ENCODE results near the gene PYY. TPM values are rescaled to one million over a fixed set of nuclear protein-coding genes. Genes with fewer than 3 reads are reported as not detected.

The PYY gene
- total RNA-seq, 2 experiments from 2014 or later = not detected

GRCh38 chr17:43987131-43988021 is 33.6 kb upstream of the PYY start:
- H3K27ac Mint-ChIP-seq = no peak overlapping the region
- peaks cover 52% of the 10 kb centered on the region for H3K27me3 Mint-ChIP-seq
- POLR2A ChIA-PET = no interaction called here
- H3K9me3 Mint-ChIP-seq = no peaks in the 10 kb centered on the region
- H3K36me3 Mint-ChIP-seq = no peaks in the 10 kb centered on the region
- peaks cover 9% of the 10 kb centered on the region for H3K4me1 Mint-ChIP-seq
- DNase-seq = no peak
- H3K4me3 Mint-ChIP-seq = no peak overlapping the region
- ATAC-seq (ENCODE audit: low read depth) = no peak

- POLR2A ChIA-PET = no interaction called here
- H3K36me3 Mint-ChIP-seq = no peaks in the 10 kb centered on the region
- peaks cover 9% of the 10 kb centered on the region for H3K4me1 Mint-ChIP-seq
- ATAC-seq (ENCODE audit: low read depth) (no peak), DNase-seq (no peak)
- H3K9me3 Mint-ChIP-seq = no peaks in the 10 kb centered on the region
- H3K27me3 Mint-ChIP-seq = peaks cover 60% of the 10 kb centered on the region
- no peak overlapping the region for H3K27ac Mint-ChIP-seq
- H3K4me3 Mint-ChIP-seq = no peak overlapping the region
Measured at GRCh38 chr17:43986225-43986981, 32.7 kb upstream of the PYY start.

GRCh38 chr17:43984521-43984920 is 30.8 kb upstream of the PYY start:
- H3K27me3 Mint-ChIP-seq = peaks cover 69% of the 10 kb centered on the region
- DNase-seq (no peak), ATAC-seq (ENCODE audit: low read depth) (no peak)
- H3K36me3 Mint-ChIP-seq = no peaks in the 10 kb centered on the region
- no peak overlapping the region for H3K27ac Mint-ChIP-seq
- H3K4me3 Mint-ChIP-seq = no peak overlapping the region
- POLR2A ChIA-PET = no interaction called here
- no peaks in the 10 kb centered on the region for H3K9me3 Mint-ChIP-seq
- H3K4me1 Mint-ChIP-seq = peaks cover 9% of the 10 kb centered on the region

- Mint-ChIP-seq H3K36me3 (no peaks in the 10 kb centered on the region), H3K27me3 (peaks cover 70% of the 10 kb centered on the region), H3K4me3 (peak overlapping the region; percentile 48), H3K27ac (no peak overlapping the region), H3K9me3 (no peaks in the 10 kb centered on the region), H3K4me1 (peaks cover 9% of the 10 kb centered on the region)
- peak; percentile 48 for DNase-seq
- peak; percentile 49 for ATAC-seq (ENCODE audit: low read depth)
- POLR2A ChIA-PET = no interaction called here
Measured at GRCh38 chr17:43983515-43984411, 30.0 kb upstream of the PYY start.

- no peaks in the 10 kb centered on the region for H3K9me3 Mint-ChIP-seq
- H3K27ac Mint-ChIP-seq = no peak overlapping the region
- POLR2A ChIA-PET = no interaction called here
- H3K4me3 Mint-ChIP-seq = peak overlapping the region; percentile 48
- peaks cover 71% of the 10 kb centered on the region for H3K27me3 Mint-ChIP-seq
- no peaks in the 10 kb centered on the region for H3K36me3 Mint-ChIP-seq
- H3K4me1 Mint-ChIP-seq = peaks cover 9% of the 10 kb centered on the region
- ATAC-seq (ENCODE audit: low read depth) (no peak), DNase-seq (no peak)
Measured at GRCh38 chr17:43983196-43983514, 29.4 kb upstream of the PYY start.

GRCh38 chr17:43982171-43982570 is 28.4 kb upstream of the PYY start:
- Mint-ChIP-seq H3K4me3 (no peak overlapping the region), H3K27me3 (peaks cover 63% of the 10 kb centered on the region), H3K9me3 (no peaks in the 10 kb centered on the region), H3K4me1 (peaks cover 9% of the 10 kb centered on the region), H3K27ac (no peak overlapping the region), H3K36me3 (no peaks in the 10 kb centered on the region)
- ATAC-seq (ENCODE audit: low read depth) = no peak
- POLR2A ChIA-PET = no interaction called here
- no peak for DNase-seq

GRCh38 chr17:43979671-43980070 is 25.9 kb upstream of the PYY start:
- H3K36me3 Mint-ChIP-seq = no peaks in the 10 kb centered on the region
- DNase-seq (no peak), ATAC-seq (ENCODE audit: low read depth) (no peak)
- no peaks in the 10 kb centered on the region for H3K4me1 Mint-ChIP-seq
- H3K9me3 Mint-ChIP-seq = no peaks in the 10 kb centered on the region
- H3K27ac Mint-ChIP-seq = no peak overlapping the region
- no peak overlapping the region for H3K4me3 Mint-ChIP-seq
- POLR2A ChIA-PET = interaction anchor here (0.7 kb wide), 1 partner anchor 76 kb away, joined by 4 read pairs; no protein-coding TSS in a partner anchor
- peaks cover 47% of the 10 kb centered on the region for H3K27me3 Mint-ChIP-seq

GRCh38 chr17:43979011-43979410 is 25.3 kb upstream of the PYY start:
- ATAC-seq (ENCODE audit: low read depth) = no peak
- POLR2A ChIA-PET = interaction anchor here (0.7 kb wide), 1 partner anchor 76 kb away, joined by 4 read pairs; no protein-coding TSS in a partner anchor
- H3K4me3 Mint-ChIP-seq = no peak overlapping the region
- no peaks in the 10 kb centered on the region for H3K36me3 Mint-ChIP-seq
- H3K4me1 Mint-ChIP-seq = no peaks in the 10 kb centered on the region
- no peaks in the 10 kb centered on the region for H3K9me3 Mint-ChIP-seq
- no peak for DNase-seq
- H3K27me3 Mint-ChIP-seq = peaks cover 43% of the 10 kb centered on the region
- no peak overlapping the region for H3K27ac Mint-ChIP-seq

- POLR2A ChIA-PET = no interaction called here
- Mint-ChIP-seq H3K27me3 (peaks cover 40% of the 10 kb centered on the region), H3K27ac (no peak overlapping the region), H3K9me3 (no peaks in the 10 kb centered on the region), H3K36me3 (no peaks in the 10 kb centered on the region), H3K4me3 (no peak overlapping the region), H3K4me1 (no peaks in the 10 kb centered on the region)
- no peak for DNase-seq
- ATAC-seq (ENCODE audit: low read depth) = no peak
Measured at GRCh38 chr17:43978078-43978477, 24.3 kb upstream of the PYY start.

- Mint-ChIP-seq H3K4me3 (no peak overlapping the region), H3K27ac (no peak overlapping the region), H3K36me3 (no peaks in the 10 kb centered on the region), H3K4me1 (no peaks in the 10 kb centered on the region), H3K27me3 (peaks cover 33% of the 10 kb centered on the region), H3K9me3 (no peaks in the 10 kb centered on the region)
- DNase-seq (no peak), ATAC-seq (ENCODE audit: low read depth) (no peak)
- POLR2A ChIA-PET = no interaction called here
Measured at GRCh38 chr17:43976963-43977837, 23.5 kb upstream of the PYY start.

- POLR2A ChIA-PET = no interaction called here
- DNase-seq (no peak), ATAC-seq (ENCODE audit: low read depth) (no peak)
- no peak overlapping the region for H3K4me3 Mint-ChIP-seq
- H3K4me1 Mint-ChIP-seq = peaks cover 5% of the 10 kb centered on the region
- H3K36me3 Mint-ChIP-seq = no peaks in the 10 kb centered on the region
- no peak overlapping the region for H3K27ac Mint-ChIP-seq
- no peaks in the 10 kb centered on the region for H3K9me3 Mint-ChIP-seq
- H3K27me3 Mint-ChIP-seq = peaks cover 26% of the 10 kb centered on the region
Measured at GRCh38 chr17:43975898-43976297, 22.2 kb upstream of the PYY start.

- no peak for DNase-seq
- POLR2A ChIA-PET = no interaction called here
- Mint-ChIP-seq H3K27ac (no peak overlapping the region), H3K4me3 (no peak overlapping the region), H3K36me3 (no peaks in the 10 kb centered on the region), H3K9me3 (no peaks in the 10 kb centered on the region), H3K4me1 (peaks cover 5% of the 10 kb centered on the region), H3K27me3 (peaks cover 25% of the 10 kb centered on the region)
- ATAC-seq (ENCODE audit: low read depth) = no peak
Measured at GRCh38 chr17:43974382-43975266, 20.9 kb upstream of the PYY start.

Data from activated naive CD8-positive, alpha-beta T cell treated with anti-CD3 and anti-CD28 coated beads, Interleukin-2, amount 10 ng/mL, durations not matched to agents 7 days and 5 days (primary cell).